ENCODE results near the gene TNK1.

GRCh38 chr17:7332111-7332510, 48.8 kb upstream of the TNK1 start:
- TF ChIP-seq EZH2 (IDR thresholded peaks at IDR 0.05; ENCODE audit: borderline replicate concordance, low read depth, low read length, severe bottlenecking) = no peak
- TF ChIP-seq, protein P1, sequence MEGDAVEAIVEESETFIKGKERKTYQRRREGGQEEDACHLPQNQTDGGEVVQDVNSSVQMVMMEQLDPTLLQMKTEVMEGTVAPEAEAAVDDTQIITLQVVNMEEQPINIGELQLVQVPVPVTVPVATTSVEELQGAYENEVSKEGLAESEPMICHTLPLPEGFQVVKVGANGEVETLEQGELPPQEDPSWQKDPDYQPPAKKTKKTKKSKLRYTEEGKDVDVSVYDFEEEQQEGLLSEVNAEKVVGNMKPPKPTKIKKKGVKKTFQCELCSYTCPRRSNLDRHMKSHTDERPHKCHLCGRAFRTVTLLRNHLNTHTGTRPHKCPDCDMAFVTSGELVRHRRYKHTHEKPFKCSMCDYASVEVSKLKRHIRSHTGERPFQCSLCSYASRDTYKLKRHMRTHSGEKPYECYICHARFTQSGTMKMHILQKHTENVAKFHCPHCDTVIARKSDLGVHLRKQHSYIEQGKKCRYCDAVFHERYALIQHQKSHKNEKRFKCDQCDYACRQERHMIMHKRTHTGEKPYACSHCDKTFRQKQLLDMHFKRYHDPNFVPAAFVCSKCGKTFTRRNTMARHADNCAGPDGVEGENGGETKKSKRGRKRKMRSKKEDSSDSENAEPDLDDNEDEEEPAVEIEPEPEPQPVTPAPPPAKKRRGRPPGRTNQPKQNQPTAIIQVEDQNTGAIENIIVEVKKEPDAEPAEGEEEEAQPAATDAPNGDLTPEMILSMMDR (IDR thresholded peaks at IDR 0.05; ENCODE audit: borderline replicate concordance, extremely low read depth, low read length, poor library complexity, severe bottlenecking) = no peak

Data from DND-41 (cell line).